GM06990 (cell line): ENCODE measurements around the gene TOP3B.

ENCODE experiments used
- DNase-seq: peaks from one replicate; pipeline ENCODE4 v3.0.0-alpha.2; 2011; ENCODE audit not compliant: insufficient read length; ENCODE audit errors: extremely low read depth
- H3K27me3 ChIP-seq: replicated peaks from 2 replicates; pipeline ENCODE4 v1.6.0; 2011; ENCODE audit warnings: low read length; ENCODE audit not compliant: control insufficient read depth, insufficient read depth
- H3K36me3 ChIP-seq: 2 replicates; pipeline ENCODE4 v1.5.1; 2011; ENCODE audit warnings: low read length; ENCODE audit not compliant: control insufficient read depth, insufficient read depth
- H3K4me3 ChIP-seq: replicated peaks from 2 replicates; pipeline ENCODE4 v1.5.1; 2011; ENCODE audit warnings: low read depth, mild to moderate bottlenecking, control low read depth, low read length
- TF ChIP-seq, protein P1 (sequence below): IDR thresholded peaks from 2 replicates; pipeline ENCODE4 v1.5.1; 2011; ENCODE audit warnings: low read length, control low read depth, mild to moderate bottlenecking, inconsistent platforms; ENCODE audit not compliant: insufficient read depth, poor library complexity, severe bottlenecking

The TOP3B gene

DNA sequence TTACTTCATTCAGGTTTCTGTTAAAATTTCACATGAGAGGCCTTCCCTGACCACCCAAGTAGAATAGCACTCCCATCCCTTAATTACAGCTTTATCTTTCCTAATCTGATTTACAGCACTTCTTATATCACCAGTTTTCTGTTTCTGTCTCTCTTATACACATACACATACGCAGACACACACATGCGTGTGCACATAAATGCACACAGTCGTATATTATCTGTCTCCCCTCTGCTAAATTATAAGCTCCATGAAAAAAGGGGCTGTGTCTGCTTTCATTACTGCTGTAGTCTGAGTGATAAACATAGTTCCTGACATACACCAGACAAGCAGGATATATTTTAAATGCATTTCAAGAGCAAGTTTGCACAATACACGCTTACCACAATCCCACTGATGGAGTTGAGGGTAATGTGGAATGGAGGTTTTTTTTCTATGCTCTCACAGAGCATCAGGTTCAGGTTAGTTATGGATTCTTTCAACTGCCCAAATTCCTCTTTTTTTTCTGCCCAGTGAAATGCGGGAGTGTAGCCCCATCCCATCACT is 13.7 kb upstream of the TOP3B start:
- DNase-seq, result no peak
- Histone ChIP-seq H3K4me3 (no peak overlapping the region), H3K27me3 (no peaks in the 10 kb centered on the region), H3K36me3 (no peaks in the 10 kb centered on the region)
- TF ChIP-seq, protein P1, sequence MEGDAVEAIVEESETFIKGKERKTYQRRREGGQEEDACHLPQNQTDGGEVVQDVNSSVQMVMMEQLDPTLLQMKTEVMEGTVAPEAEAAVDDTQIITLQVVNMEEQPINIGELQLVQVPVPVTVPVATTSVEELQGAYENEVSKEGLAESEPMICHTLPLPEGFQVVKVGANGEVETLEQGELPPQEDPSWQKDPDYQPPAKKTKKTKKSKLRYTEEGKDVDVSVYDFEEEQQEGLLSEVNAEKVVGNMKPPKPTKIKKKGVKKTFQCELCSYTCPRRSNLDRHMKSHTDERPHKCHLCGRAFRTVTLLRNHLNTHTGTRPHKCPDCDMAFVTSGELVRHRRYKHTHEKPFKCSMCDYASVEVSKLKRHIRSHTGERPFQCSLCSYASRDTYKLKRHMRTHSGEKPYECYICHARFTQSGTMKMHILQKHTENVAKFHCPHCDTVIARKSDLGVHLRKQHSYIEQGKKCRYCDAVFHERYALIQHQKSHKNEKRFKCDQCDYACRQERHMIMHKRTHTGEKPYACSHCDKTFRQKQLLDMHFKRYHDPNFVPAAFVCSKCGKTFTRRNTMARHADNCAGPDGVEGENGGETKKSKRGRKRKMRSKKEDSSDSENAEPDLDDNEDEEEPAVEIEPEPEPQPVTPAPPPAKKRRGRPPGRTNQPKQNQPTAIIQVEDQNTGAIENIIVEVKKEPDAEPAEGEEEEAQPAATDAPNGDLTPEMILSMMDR, result no peak

GRCh38 chr22:21995660-21996059 is 13.1 kb upstream of the TOP3B start:
- no peak overlapping the region for H3K4me3 ChIP-seq
- DNase-seq, result no peak
- H3K27me3 ChIP-seq, result no peaks in the 10 kb centered on the region
- no peaks in the 10 kb centered on the region for H3K36me3 ChIP-seq
- TF ChIP-seq, protein P1, result no peak

- TF ChIP-seq, protein P1, result no peak
- Histone ChIP-seq H3K27me3 (no peaks in the 10 kb centered on the region), H3K36me3 (no peaks in the 10 kb centered on the region), H3K4me3 (no peak overlapping the region)
- no peak for DNase-seq
These were observed 12.4 kb upstream of the TOP3B start for GRCh38 chr22:21994881-21995444.

DNA sequence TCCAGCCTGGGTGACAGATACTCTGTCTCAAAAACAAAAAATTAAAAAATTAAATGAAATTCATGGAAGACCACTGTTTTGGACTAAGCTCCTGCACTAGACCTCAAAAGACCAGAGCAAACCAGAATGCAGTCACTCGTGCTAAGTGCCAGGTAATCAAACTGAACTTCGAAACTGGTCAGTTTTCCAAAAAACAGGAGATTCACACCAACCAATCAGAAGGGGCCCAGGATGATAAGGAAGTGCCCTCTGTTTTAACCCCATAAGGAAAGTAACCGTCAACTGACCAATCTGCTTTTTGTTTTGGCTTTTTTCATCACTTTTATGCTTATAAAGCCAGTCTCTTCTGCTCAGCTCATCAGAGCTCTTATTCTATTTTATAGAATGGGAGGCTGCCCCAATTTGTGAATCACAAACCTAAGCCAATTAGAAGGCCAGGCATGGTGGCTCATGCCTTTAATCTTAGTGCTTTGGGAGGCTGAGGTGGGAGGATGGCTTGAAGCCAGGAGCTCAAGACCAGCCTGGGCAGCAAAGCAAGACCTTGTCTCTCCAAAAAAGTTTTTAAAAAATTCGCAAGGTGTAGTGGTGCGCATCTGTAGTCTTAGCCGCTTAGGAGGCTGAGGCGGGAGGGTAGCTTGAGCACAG is 10.1 kb upstream of the TOP3B start:
- no peak for DNase-seq
- no peak overlapping the region for H3K4me3 ChIP-seq
- H3K27me3 ChIP-seq, result no peaks in the 10 kb centered on the region
- TF ChIP-seq, protein P1, result no peak
- no peaks in the 10 kb centered on the region for H3K36me3 ChIP-seq

DNA sequence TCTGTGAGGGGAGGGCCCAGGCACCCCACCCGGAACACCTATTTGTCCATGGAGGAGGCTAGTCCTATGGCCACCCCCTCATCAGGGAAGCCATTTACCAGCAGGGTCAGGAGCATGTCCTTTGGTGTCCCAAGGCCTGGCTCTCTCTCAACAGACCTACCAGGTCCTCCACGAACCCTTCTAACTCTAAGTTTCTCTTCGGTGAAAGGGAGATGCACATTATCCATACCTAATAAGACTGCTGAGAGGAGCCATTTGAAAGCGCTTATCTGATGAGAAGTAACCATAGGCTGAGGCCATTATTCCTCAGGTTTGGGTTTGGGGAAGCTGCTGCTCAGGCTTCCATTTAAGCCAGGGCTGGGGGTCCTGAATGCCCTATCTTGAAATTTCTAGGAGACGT is 9.2 kb upstream of the TOP3B start:
- H3K4me3 ChIP-seq, result no peak overlapping the region
- no peaks in the 10 kb centered on the region for H3K27me3 ChIP-seq
- TF ChIP-seq, protein P1, result no peak
- DNase-seq, result no peak
- no peaks in the 10 kb centered on the region for H3K36me3 ChIP-seq
